ENCODE results near the gene ABTB2. TPM values are rescaled to one million over a fixed set of nuclear protein-coding genes. Genes with fewer than 3 reads are reported as not detected.

ABTB2 gene
- polyA plus RNA-seq, 1 experiment: 6.3 TPM

DNA sequence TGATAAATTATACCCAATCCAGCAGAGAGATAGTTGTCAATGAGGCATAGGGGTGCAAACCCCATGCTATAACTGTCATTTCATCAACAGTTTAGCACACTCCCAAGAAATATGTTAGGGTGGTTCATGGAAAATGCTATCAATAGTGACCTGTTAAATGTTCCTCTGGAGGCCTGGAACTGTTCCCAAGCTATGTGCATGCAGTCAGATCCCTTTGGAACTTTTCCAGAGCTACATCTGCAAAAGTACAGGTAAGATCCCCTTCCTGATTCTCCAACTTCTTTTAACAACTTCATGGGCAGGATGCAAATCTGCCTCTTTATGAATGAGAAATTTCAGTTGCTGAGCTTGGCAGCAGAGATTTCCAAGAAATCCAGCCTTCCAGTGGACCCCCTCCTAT, 27.2 kb downstream of the ABTB2 start:
- ChIA-PET POLR2A (no interaction called here), CTCF (interaction anchor here (1.2 kb wide), 1 partner anchor 12 kb away, joined by 3 read pairs; no protein-coding TSS in a partner anchor)
- Histone ChIP-seq H3K27me3 (ENCODE audit: control insufficient read depth, insufficient read depth, low read length) (no peaks in the 10 kb centered on the region), H3K4me3 (ENCODE audit: low read depth, low read length) (no peak overlapping the region), H3K36me3 (ENCODE audit: control insufficient read depth, insufficient read depth, low read length) (no peaks in the 10 kb centered on the region)
- DNase-seq (ENCODE audit: low read depth): no peak
- TF ChIP-seq, protein P1, sequence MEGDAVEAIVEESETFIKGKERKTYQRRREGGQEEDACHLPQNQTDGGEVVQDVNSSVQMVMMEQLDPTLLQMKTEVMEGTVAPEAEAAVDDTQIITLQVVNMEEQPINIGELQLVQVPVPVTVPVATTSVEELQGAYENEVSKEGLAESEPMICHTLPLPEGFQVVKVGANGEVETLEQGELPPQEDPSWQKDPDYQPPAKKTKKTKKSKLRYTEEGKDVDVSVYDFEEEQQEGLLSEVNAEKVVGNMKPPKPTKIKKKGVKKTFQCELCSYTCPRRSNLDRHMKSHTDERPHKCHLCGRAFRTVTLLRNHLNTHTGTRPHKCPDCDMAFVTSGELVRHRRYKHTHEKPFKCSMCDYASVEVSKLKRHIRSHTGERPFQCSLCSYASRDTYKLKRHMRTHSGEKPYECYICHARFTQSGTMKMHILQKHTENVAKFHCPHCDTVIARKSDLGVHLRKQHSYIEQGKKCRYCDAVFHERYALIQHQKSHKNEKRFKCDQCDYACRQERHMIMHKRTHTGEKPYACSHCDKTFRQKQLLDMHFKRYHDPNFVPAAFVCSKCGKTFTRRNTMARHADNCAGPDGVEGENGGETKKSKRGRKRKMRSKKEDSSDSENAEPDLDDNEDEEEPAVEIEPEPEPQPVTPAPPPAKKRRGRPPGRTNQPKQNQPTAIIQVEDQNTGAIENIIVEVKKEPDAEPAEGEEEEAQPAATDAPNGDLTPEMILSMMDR (IDR thresholded peaks at IDR 0.05; ENCODE audit: insufficient read depth, low read depth, low read length): no peak

DNA sequence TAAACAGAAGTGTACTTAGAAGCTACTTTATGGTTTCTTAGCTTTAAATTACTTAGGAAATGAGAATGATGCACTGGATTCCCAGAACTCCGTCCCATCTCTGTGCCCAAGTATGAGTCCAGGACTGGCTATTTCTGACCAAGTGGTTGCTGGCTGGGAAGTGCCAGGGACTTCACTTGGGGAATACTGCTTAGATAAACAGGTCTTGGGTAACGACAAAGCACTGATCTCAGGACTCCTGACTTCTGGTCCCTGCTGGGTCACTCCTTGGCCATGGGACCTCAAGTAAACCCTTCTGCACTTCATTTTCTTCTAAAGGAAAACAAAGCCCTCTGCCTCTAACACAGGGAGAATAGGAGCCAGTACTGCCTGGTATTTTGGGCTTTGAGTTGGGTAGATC, 27.9 kb downstream of the ABTB2 start:
- ChIA-PET POLR2A (no interaction called here), CTCF (interaction anchor here (1.3 kb wide), 1 partner anchor 26 kb away, joined by 3 read pairs; no protein-coding TSS in a partner anchor)
- TF ChIP-seq, protein P1 (IDR thresholded peaks at IDR 0.05; ENCODE audit: insufficient read depth, low read depth, low read length): no peak

DNA sequence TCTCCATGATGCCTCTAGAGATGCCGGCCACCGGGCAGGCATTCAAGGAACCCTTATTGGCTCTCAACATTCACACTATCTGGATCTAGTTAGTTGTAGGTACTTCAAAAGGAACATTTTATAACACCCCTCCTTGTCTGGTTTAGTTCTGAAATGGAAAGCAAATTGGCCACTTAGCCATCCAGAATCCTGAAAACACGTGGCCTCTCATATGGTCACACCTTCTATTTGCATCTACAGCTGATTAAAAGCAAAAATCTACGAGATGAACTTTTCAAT, 29.2 kb downstream of the ABTB2 start:
- no peak for DNase-seq (ENCODE audit: low read depth)
- POLR2A ChIA-PET: no interaction called here
- Histone ChIP-seq H3K4me3 (ENCODE audit: low read depth, low read length) (no peak overlapping the region), H3K27me3 (ENCODE audit: control insufficient read depth, insufficient read depth, low read length) (no peaks in the 10 kb centered on the region), H3K36me3 (ENCODE audit: control insufficient read depth, insufficient read depth, low read length) (no peaks in the 10 kb centered on the region)
- TF ChIP-seq, protein P1 (IDR thresholded peaks at IDR 0.05; ENCODE audit: insufficient read depth, low read depth, low read length): no peak
- CTCF ChIA-PET: interaction anchor here (0.8 kb wide), 1 partner anchor 137 kb away, joined by 3 read pairs; no protein-coding TSS in a partner anchor

More for the DNA sequence above, 27.9 kb downstream of the ABTB2 start:
- DNase-seq (ENCODE audit: low read depth): no peak
- Histone ChIP-seq H3K36me3 (ENCODE audit: control insufficient read depth, insufficient read depth, low read length) (no peaks in the 10 kb centered on the region), H3K27me3 (ENCODE audit: control insufficient read depth, insufficient read depth, low read length) (no peaks in the 10 kb centered on the region), H3K4me3 (ENCODE audit: low read depth, low read length) (no peak overlapping the region)

DNA sequence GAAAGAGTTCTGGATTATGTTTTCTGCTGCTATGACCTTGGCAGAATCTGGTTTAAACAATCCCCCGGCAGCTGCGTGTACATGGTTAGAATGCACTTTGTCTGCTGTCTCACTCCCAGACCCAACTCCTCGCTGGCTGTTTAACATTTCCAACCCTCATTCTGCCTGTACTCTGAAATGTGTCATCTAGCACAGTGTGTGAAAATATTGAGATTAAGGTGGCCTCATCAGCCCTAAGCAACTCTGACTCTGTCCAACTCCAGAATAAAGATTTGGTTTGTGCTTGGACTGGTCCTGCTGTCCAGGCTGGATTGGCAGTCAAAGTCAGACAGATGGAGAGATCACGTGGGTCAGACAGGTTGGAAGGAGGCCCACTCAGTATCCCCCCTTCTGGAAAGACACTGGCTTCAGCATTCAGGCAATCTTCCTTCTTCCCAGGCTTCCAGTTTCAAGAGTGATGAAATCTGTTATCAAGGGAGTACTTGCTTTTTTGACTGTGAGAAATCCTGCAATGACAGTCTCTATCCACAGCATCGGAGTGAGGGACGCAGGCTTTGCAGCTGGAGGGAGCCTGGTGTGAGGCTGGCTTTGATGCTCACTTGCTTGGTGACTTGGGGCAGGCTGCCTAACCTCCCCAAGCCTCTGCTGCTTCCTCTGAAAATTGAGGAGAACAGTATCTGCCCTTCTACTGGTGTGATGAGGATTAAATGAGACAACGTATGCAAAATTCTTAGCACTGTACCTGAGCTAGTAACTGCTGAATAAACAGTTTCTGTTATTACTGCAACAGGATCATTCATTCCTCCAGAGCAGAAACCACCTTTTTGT, 29.8 kb downstream of the ABTB2 start:
- Histone ChIP-seq H3K36me3 (ENCODE audit: control insufficient read depth, insufficient read depth, low read length) (no peaks in the 10 kb centered on the region), H3K4me3 (ENCODE audit: low read depth, low read length) (no peak overlapping the region), H3K27me3 (ENCODE audit: control insufficient read depth, insufficient read depth, low read length) (no peaks in the 10 kb centered on the region)
- ChIA-PET POLR2A (no interaction called here), CTCF (interaction anchor here (0.7 to 0.8 kb wide), 2 partner anchors 18 to 137 kb away, joined by 3 read pairs; no protein-coding TSS in a partner anchor)
- TF ChIP-seq, protein P1 (IDR thresholded peaks at IDR 0.05; ENCODE audit: insufficient read depth, low read depth, low read length): no peak
- no peak for DNase-seq (ENCODE audit: low read depth)

DNA sequence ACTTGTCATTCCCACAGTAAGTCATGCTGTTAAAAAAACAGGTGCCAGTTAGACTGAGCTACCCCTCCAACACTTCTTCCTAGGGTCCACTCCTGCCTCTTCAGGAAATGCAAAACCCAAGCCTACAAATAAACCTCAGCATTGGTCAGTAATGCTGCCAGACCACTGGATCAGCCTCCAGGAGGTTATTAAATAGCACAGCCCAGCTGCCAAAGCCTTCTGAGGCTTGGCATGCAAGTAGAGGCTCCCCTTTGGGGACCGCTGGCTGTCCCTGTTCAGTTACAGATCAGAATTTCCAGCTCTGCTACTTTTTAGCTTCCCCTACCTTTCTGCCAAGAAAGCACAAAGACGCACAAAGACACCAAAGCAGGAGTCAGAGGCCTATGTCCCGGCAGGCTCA, 33.3 kb downstream of the ABTB2 start:
- H3K27me3 ChIP-seq (ENCODE audit: control insufficient read depth, insufficient read depth, low read length): no peaks in the 10 kb centered on the region
- POLR2A ChIA-PET: no interaction called here
- no peaks in the 10 kb centered on the region for H3K36me3 ChIP-seq (ENCODE audit: control insufficient read depth, insufficient read depth, low read length)
- CTCF ChIA-PET: interaction anchor here (1.3 kb wide), 1 partner anchor 131 kb away, joined by 3 read pairs; no protein-coding TSS in a partner anchor
- DNase-seq (ENCODE audit: low read depth): no peak
- no peak overlapping the region for H3K4me3 ChIP-seq (ENCODE audit: low read depth, low read length)
- TF ChIP-seq, protein P1 (IDR thresholded peaks at IDR 0.05; ENCODE audit: insufficient read depth, low read depth, low read length): no peak

Measured in BJ (cell line).